WI38 (cell line): ENCODE measurements around the gene FBXO15.

Experiments used
- H3K4me3 ChIP-seq: 2 replicates; pipeline ENCODE4 v1.5.1; 2011; ENCODE audit warnings: low read depth, mild to moderate bottlenecking, control low read depth, low read length
- TF ChIP-seq, protein P1 (sequence below): IDR thresholded peaks from 2 replicates; pipeline ENCODE4 v1.5.1; 2012; ENCODE audit warnings: low read depth, mild to moderate bottlenecking, control low read depth, low read length

The FBXO15 gene

DNA sequence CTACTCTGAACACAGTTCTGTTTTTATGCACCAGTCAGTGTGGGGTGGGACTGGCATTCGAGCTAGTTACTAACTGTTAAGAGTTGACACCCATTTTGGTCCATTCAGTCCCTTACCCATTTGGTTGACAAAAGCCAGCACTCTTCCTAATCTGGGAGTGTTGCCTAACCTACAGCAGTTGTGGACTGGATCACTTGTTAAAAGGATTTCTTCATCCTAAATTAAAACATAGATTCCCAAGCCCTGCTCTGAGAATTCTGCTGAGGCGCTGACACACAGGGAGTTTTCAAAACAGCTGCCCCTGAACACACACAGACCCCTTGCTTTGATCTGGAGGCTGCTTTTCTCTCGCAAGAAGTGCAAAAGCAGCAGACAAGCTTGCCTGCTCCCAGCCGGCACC lies 7.1 kb upstream of the FBXO15 start:
- H3K4me3 ChIP-seq, result no peak overlapping the region
- TF ChIP-seq, protein P1, sequence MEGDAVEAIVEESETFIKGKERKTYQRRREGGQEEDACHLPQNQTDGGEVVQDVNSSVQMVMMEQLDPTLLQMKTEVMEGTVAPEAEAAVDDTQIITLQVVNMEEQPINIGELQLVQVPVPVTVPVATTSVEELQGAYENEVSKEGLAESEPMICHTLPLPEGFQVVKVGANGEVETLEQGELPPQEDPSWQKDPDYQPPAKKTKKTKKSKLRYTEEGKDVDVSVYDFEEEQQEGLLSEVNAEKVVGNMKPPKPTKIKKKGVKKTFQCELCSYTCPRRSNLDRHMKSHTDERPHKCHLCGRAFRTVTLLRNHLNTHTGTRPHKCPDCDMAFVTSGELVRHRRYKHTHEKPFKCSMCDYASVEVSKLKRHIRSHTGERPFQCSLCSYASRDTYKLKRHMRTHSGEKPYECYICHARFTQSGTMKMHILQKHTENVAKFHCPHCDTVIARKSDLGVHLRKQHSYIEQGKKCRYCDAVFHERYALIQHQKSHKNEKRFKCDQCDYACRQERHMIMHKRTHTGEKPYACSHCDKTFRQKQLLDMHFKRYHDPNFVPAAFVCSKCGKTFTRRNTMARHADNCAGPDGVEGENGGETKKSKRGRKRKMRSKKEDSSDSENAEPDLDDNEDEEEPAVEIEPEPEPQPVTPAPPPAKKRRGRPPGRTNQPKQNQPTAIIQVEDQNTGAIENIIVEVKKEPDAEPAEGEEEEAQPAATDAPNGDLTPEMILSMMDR, result no peak

DNA sequence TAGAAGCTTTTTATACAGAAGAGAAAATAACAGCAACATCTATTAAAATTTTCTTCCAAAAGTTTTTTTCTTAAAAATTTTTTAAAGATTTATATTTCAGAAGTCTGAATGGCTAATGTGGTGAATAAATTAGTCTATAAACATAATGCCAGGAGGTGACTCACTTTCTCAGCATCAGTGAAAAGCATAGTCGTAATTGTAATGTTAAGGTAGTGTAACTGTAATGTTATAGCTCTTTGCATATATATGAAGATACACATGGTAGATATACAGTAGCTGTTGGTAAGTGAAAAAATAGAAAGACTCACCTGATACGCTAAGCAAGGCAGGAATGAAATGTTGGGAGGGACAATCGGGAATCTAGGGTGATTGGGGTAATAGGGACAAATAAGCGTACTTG lies 6.2 kb upstream of the FBXO15 start:
- TF ChIP-seq, protein P1, result no peak
- no peak overlapping the region for H3K4me3 ChIP-seq

DNA sequence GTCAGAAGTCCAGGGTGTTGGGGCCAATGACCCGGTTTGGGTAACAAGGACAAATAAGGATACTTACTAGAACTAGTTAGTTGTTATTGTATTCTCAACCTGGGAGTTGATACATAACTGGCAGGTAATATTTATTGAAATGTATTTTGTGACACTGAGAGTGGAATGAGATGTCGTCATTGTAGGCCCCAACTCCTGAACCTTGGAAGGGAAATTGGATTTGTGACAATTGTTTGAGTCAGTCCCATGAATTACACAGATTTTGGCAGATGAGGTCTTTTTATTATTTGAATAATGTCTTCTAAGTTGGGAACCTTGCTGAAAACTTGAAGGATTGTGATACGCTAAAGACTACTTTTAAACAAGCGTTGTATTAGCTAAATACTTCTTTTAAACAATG lies 5.7 kb upstream of the FBXO15 start:
- no peak overlapping the region for H3K4me3 ChIP-seq
- TF ChIP-seq, protein P1, result no peak

DNA sequence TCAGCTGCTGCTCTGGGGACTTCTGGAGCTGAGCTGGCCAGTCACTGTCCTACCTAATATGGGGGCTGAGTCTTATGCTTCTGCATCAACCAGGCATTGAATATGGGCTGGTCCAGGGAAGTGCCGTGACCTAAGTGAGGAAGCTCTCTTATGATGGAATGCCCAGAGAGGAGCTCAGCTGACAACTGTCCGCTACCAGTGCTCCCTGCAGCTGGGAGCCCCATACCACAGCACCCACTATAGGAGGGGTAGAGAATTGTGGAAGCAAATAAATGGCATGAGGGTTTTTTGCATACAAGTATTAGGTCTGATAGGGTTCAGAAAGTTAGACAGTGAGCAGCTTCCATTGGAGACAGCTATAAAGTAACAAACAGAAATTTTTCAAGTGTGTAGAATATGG lies 5.2 kb upstream of the FBXO15 start:
- H3K4me3 ChIP-seq, result no peak overlapping the region
- TF ChIP-seq, protein P1, result no peak

DNA sequence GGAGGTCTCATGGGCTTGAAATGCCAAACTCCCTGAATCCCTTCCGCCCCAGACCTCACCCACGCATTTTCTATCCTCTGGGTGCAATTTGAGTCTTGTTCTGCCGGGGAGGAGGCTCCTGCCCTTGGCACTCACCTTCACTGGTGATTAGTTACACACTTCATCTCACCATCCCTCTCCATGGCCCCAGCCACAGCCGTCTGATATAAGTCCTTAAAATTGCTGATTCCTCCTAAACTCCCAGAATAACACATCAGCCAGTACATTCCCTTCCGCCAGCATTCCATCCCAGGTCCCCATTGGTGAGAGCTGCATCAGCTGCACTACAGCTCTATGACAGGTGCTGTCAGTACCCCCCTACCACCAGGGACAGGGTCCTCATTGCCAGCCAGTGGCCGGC lies 4.6 kb upstream of the FBXO15 start:
- H3K4me3 ChIP-seq, result no peak overlapping the region

DNA sequence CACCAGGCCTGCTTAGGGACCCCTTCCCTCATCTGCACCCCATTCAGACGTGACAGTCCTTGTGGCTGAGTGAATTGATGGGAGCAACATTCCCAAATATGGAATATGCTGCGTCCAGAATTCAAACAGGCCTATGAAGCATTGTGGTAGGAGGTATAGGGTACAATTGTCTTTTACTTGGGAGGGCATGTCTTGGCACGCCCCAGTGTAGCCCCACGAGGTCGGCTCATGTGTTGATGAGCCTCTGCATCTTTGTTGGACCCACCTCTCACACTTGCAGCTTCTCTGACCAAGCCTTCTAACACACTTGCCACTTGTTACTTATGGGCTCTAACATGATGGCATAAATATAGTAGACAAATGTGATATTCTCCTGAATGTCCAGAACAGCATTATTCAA lies 2.2 kb upstream of the FBXO15 start:
- TF ChIP-seq, protein P1, result no peak
- H3K4me3 ChIP-seq, result peak overlapping the region; percentile 25

More for the DNA sequence above, 4.6 kb upstream of the FBXO15 start:
- TF ChIP-seq, protein P1, result no peak

DNA sequence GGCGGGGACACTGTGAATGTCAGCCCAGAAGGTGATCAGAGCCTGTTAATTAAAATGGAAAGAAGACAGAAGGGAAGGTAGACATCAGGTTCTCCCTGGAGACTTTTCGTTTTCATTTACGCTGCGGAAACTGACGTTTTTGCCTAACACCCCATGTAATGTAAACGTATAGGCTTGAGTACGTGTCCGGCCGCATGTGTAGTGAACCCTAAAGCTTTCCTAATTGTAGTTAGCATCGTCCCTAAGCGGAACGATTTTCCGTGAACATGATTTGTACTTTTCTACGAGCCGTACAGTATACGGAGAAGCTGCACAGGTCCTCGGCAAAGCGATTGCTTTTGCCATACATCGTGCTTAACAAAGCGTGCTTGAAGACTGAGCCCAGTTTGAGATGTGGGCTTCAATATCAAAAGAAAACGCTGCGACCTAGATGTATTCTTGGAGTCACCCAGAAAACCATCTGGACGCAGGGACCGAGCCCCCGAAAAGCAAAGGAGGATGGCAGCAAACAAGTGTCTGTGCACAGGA lies 973 bp upstream of the FBXO15 start:
- TF ChIP-seq, protein P1, result no peak
- H3K4me3 ChIP-seq, result peak overlapping the region; percentile 94
